ENCODE measurements around the gene TPO.

Gene TPO

DNA sequence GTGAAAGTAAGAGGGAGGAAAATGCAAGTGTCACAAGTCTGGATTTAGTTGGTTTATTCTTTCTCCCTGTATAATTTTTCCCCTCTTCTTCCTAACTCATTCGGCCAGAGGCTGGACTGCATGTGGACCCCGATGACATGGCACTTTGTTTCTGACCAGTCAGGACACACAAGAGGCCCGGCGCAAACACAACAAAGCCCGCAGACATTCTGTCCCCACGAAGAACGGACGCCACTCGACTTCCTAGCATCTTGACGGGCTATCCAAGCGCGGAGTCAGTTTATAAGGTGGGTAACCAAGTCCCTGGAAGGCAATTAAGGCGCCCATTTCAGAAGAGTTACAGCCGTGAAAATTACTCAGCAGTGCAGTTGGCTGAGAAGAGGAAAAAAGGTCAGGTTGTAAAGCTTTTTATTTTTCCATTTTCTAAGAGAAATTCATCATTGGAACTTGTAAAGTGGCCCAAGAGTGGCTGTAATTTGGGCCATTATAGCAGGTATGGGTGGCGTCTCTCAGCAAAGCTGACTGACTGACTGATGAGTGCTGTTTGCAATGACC is at the start of gene TPO:
Gene TPO, plus strand, starts transcription at position 308 of the 555 bp plus-strand sequence. CDS start 946 bp downstream, outside the sequence.
- H3K9me2 ChIP-seq (replicated peaks; ENCODE audit: insufficient read depth, low read length): no peaks in the 10 kb centered on the region
- TF ChIP-seq, protein P1, sequence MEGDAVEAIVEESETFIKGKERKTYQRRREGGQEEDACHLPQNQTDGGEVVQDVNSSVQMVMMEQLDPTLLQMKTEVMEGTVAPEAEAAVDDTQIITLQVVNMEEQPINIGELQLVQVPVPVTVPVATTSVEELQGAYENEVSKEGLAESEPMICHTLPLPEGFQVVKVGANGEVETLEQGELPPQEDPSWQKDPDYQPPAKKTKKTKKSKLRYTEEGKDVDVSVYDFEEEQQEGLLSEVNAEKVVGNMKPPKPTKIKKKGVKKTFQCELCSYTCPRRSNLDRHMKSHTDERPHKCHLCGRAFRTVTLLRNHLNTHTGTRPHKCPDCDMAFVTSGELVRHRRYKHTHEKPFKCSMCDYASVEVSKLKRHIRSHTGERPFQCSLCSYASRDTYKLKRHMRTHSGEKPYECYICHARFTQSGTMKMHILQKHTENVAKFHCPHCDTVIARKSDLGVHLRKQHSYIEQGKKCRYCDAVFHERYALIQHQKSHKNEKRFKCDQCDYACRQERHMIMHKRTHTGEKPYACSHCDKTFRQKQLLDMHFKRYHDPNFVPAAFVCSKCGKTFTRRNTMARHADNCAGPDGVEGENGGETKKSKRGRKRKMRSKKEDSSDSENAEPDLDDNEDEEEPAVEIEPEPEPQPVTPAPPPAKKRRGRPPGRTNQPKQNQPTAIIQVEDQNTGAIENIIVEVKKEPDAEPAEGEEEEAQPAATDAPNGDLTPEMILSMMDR (IDR thresholded peaks at IDR 0.05; ENCODE audit: low read length): no peak
- TF ChIP-seq EZH2phosphoT487 (IDR thresholded peaks at IDR 0.05; ENCODE audit: low read length) (no peak), EZH2 (optimal IDR thresholded peaks at IDR 0.05; ENCODE audit: low read depth, low read length) (no peak)
- no peaks in the 10 kb centered on the region for H3K9me3 ChIP-seq (replicated peaks; ENCODE audit: insufficient read depth, low read length)
- H3K27me3 ChIP-seq (replicated peaks; ENCODE audit: insufficient read depth, low read length): no peaks in the 10 kb centered on the region
- no peak within 1 kb of the TSS for H3K4me3 ChIP-seq (ENCODE audit: low read length)
- no peaks in the 10 kb centered on the region for H3K4me1 ChIP-seq (ENCODE audit: low read length)
- no peak within 1 kb of the TSS for H3K9ac ChIP-seq (ENCODE audit: low read length)
- DNase-seq: no peak
- no peak within 1 kb of the TSS for H3K4me2 ChIP-seq (ENCODE audit: low read depth, low read length)
- no peaks in the 10 kb centered on the region for H3F3A ChIP-seq (ENCODE audit: insufficient read depth, low read length)
- H3K79me2 ChIP-seq (ENCODE audit: low read length): no peaks in the 10 kb centered on the region
- no peaks in the 10 kb centered on the region for H3K36me3 ChIP-seq (replicated peaks; ENCODE audit: insufficient read depth, low read length)
- H4K20me1 ChIP-seq (ENCODE audit: insufficient read depth, low read length): no peaks in the 10 kb centered on the region
- H2AFZ ChIP-seq (ENCODE audit: low read length): no peak within 1 kb of the TSS
- no peak within 1 kb of the TSS for H3K27ac ChIP-seq (ENCODE audit: low read length)

DNA sequence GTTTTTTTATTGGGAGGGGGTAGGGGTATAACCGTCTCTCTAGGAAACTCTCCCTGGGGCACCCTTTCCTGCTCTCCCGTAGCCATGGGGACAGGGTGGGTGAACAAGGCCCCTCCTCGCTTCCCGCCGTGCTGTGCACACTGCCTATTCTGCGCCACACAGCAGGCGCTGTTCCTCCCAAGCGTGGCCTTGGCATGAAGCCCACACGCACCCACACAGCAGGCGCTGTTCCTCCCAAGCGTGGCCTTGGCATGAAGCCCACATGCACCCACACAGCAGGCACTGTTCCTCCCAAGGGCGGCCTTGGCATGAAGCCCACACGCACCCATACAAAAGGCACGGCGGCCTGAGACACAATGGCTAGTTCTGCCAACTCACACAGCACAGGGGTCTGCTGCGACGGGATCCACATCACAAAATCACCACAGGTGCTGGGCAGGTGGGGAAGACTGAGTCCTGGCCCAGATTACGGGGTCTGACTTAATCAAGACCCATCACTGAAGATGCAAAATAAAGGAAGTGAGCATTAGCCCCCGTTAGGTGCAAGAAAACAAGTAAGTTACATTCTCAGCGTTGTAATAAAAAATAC is 46.6 kb upstream of the TPO start:
- H3K27me3 ChIP-seq (replicated peaks; ENCODE audit: insufficient read depth, low read length): no peaks in the 10 kb centered on the region
- H2AFZ ChIP-seq (ENCODE audit: low read length): no peak overlapping the region
- no peaks in the 10 kb centered on the region for H3F3A ChIP-seq (ENCODE audit: insufficient read depth, low read length)
- no peaks in the 10 kb centered on the region for H3K9me3 ChIP-seq (replicated peaks; ENCODE audit: insufficient read depth, low read length)
- H3K27ac ChIP-seq (ENCODE audit: low read length): no peak overlapping the region
- DNase-seq: no peak
- H3K36me3 ChIP-seq (replicated peaks; ENCODE audit: insufficient read depth, low read length): no peaks in the 10 kb centered on the region
- no peaks in the 10 kb centered on the region for H4K20me1 ChIP-seq (ENCODE audit: insufficient read depth, low read length)
- no peak overlapping the region for H3K4me2 ChIP-seq (ENCODE audit: low read depth, low read length)
- H3K9ac ChIP-seq (ENCODE audit: low read length): no peak overlapping the region
- H3K4me1 ChIP-seq (ENCODE audit: low read length): no peaks in the 10 kb centered on the region
- no peak overlapping the region for H3K4me3 ChIP-seq (ENCODE audit: low read length)
- TF ChIP-seq EZH2phosphoT487 (IDR thresholded peaks at IDR 0.05; ENCODE audit: low read length): no peak
- TF ChIP-seq, protein P1 (IDR thresholded peaks at IDR 0.05; ENCODE audit: low read length): no peak
- no peaks in the 10 kb centered on the region for H3K9me2 ChIP-seq (replicated peaks; ENCODE audit: insufficient read depth, low read length)
- no peaks in the 10 kb centered on the region for H3K79me2 ChIP-seq (ENCODE audit: low read length)

DNA sequence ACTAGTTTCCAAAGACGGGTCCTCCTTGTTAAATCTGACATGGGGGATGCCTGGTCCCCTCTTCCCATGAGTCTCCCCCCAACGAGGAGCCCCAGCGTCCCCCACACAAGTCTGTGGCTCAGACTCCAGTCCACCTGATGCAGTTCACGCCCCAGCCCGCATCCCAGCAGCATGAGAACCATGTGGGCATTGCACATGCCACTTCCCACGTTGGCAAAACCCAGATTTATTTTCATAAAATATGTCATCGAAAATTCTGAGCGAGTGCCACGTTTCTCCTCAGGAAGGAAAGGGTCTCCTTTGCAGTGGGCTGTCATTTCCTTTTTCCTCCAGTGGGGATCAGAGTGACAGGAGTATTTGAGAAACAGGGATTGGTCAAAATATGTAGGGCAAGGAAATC is 45.7 kb upstream of the TPO start:
- H3K27ac ChIP-seq (ENCODE audit: low read length): no peak overlapping the region
- H3K27me3 ChIP-seq (replicated peaks; ENCODE audit: insufficient read depth, low read length): no peaks in the 10 kb centered on the region
- H2AFZ ChIP-seq (ENCODE audit: low read length): no peak overlapping the region
- H3K4me3 ChIP-seq (ENCODE audit: low read length): no peak overlapping the region
- no peak for DNase-seq
- no peak overlapping the region for H3K9ac ChIP-seq (ENCODE audit: low read length)
- no peaks in the 10 kb centered on the region for H4K20me1 ChIP-seq (ENCODE audit: insufficient read depth, low read length)
- H3K9me2 ChIP-seq (replicated peaks; ENCODE audit: insufficient read depth, low read length): no peaks in the 10 kb centered on the region
- H3K9me3 ChIP-seq (replicated peaks; ENCODE audit: insufficient read depth, low read length): no peaks in the 10 kb centered on the region
- H3K79me2 ChIP-seq (ENCODE audit: low read length): no peaks in the 10 kb centered on the region
- no peaks in the 10 kb centered on the region for H3K4me1 ChIP-seq (ENCODE audit: low read length)
- no peaks in the 10 kb centered on the region for H3F3A ChIP-seq (ENCODE audit: insufficient read depth, low read length)
- no peaks in the 10 kb centered on the region for H3K36me3 ChIP-seq (replicated peaks; ENCODE audit: insufficient read depth, low read length)
- no peak overlapping the region for H3K4me2 ChIP-seq (ENCODE audit: low read depth, low read length)
- no peak for TF ChIP-seq EZH2phosphoT487 (IDR thresholded peaks at IDR 0.05; ENCODE audit: low read length)
- no peak for TF ChIP-seq EZH2 (optimal IDR thresholded peaks at IDR 0.05; ENCODE audit: low read depth, low read length)
- TF ChIP-seq, protein P1 (IDR thresholded peaks at IDR 0.05; ENCODE audit: low read length): no peak

All from MM.1S (cell line).